Measurements from ENCODE around the gene DNAJB5.

DNAJB5 gene

DNA sequence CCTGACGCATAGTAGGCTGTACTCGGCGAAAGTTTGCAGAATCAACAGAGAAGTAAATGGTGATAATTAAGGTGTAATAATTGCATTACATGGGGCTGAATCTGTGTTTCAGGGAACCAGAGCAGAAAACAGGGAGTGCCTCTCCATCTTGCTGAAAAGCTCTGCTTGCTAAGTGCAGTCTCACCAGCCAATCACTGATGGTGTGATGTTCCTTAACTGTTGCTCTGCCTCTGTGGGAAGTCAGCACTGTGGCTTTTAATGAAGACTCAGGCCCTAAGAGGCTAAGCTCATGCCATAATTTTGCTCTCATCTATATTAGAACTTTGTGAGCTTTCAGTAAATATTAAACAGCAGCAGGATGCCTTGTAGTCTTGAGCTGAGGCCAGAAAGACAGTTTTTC, 27.0 kb upstream of the DNAJB5 start:
- Histone ChIP-seq H3K4me3 (ENCODE audit: low read depth, low read length) (no peak overlapping the region), H3K4me1 (ENCODE audit: control insufficient read depth, insufficient read depth, low read length) (peaks cover 3% of the 10 kb centered on the region), H3K36me3 (ENCODE audit: control insufficient read depth, insufficient read depth, low read length) (no peaks in the 10 kb centered on the region), H3K9ac (ENCODE audit: low read depth, low read length) (no peak overlapping the region), H3K9me3 (ENCODE audit: control insufficient read depth, insufficient read depth, low read length) (no peaks in the 10 kb centered on the region), H3K27me3 (ENCODE audit: control insufficient read depth, insufficient read depth, low read length) (peaks cover 34% of the 10 kb centered on the region)

DNA sequence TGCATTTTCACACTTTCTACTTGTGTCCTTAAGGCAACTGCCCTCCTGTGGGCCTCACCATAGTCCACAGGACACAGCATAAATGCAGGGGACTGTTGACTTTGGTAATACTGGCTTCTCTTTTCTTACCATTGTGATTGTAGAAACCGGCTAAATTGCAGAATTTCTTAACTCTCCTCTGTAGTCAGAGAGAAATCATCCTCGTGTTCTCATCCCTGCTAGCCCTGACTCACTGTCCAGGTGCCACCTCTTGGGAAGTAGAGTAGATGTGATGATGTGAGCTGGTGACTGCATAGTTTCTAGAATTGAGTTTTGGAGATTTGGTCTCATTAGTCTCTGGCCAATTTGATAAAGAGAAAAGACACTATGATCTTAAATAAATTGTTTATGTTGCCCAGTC, 26.0 kb upstream of the DNAJB5 start:
- H3K36me3 ChIP-seq (ENCODE audit: control insufficient read depth, insufficient read depth, low read length), result no peaks in the 10 kb centered on the region
- H3K27me3 ChIP-seq (ENCODE audit: control insufficient read depth, insufficient read depth, low read length), result peaks cover 30% of the 10 kb centered on the region
- H3K4me1 ChIP-seq (ENCODE audit: control insufficient read depth, insufficient read depth, low read length), result peaks cover 3% of the 10 kb centered on the region
- no peaks in the 10 kb centered on the region for H3K9me3 ChIP-seq (ENCODE audit: control insufficient read depth, insufficient read depth, low read length)
- H3K4me3 ChIP-seq (ENCODE audit: low read depth, low read length), result no peak overlapping the region
- no peak overlapping the region for H3K9ac ChIP-seq (ENCODE audit: low read depth, low read length)

DNA sequence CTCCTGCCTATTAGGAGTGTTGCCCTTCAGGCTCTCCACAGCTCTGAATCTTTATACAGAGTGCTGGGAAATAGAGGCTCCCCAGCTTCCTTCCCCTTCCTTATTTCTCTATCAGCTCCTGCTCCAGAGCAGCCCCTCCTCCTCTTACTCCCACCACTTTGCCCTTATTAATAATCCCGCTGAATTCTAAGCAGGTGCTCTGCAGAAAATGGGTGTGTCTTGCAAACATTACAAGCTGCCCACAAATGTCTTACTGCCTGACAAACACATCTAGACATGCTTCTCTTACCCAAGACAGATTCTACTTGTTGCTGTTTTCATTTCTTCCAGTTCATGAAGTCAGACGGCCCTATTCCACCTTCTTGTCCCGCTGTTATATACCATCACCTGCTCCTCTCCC, 25.1 kb upstream of the DNAJB5 start:
- Histone ChIP-seq H3K9me3 (ENCODE audit: control insufficient read depth, insufficient read depth, low read length) (no peaks in the 10 kb centered on the region), H3K4me3 (ENCODE audit: low read depth, low read length) (no peak overlapping the region), H3K36me3 (ENCODE audit: control insufficient read depth, insufficient read depth, low read length) (no peaks in the 10 kb centered on the region), H3K27me3 (ENCODE audit: control insufficient read depth, insufficient read depth, low read length) (peaks cover 21% of the 10 kb centered on the region), H3K9ac (ENCODE audit: low read depth, low read length) (no peak overlapping the region), H3K4me1 (ENCODE audit: control insufficient read depth, insufficient read depth, low read length) (peaks cover 3% of the 10 kb centered on the region)

DNA sequence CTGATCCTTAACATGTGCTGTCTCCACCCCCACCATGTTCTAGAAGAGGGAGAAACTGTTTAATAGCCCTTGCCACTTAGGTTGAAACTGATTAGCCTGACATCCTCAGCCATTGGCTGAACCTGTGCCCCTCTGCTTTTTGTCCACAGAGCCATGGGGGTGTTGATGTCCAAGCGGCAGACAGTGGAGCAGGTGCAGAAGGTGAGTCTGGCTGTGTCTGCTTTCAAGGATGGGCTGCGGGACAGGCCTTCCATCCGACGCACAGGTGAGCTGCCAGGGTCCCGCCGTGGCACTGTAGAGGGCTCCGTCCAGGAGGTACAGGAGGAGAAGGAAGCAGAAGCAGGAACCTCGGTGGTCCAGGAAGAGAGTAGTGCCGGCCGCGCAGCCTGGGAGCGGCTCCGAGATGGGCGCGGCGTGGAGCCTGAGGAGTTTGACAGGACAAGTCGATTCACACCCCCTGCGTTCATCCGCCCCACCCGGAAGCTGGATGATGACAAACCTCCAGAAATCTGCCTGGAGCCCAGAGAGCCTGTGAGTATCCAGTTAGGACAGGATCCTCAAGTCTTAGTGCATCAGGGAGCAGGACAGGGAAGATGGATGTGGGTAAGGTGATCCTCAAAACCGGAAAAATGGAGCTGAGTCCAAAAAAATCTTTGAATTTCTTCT, 18.3 kb upstream of the DNAJB5 start:
- H3K9me3 ChIP-seq (ENCODE audit: control insufficient read depth, insufficient read depth, low read length), result no peaks in the 10 kb centered on the region
- no peak overlapping the region for H3K4me3 ChIP-seq (ENCODE audit: low read depth, low read length)
- no peaks in the 10 kb centered on the region for H3K36me3 ChIP-seq (ENCODE audit: control insufficient read depth, insufficient read depth, low read length)
- no peak overlapping the region for H3K9ac ChIP-seq (ENCODE audit: low read depth, low read length)
- no peaks in the 10 kb centered on the region for H3K27me3 ChIP-seq (ENCODE audit: control insufficient read depth, insufficient read depth, low read length)
- H3K4me1 ChIP-seq (ENCODE audit: control insufficient read depth, insufficient read depth, low read length), result peaks cover 4% of the 10 kb centered on the region

DNA sequence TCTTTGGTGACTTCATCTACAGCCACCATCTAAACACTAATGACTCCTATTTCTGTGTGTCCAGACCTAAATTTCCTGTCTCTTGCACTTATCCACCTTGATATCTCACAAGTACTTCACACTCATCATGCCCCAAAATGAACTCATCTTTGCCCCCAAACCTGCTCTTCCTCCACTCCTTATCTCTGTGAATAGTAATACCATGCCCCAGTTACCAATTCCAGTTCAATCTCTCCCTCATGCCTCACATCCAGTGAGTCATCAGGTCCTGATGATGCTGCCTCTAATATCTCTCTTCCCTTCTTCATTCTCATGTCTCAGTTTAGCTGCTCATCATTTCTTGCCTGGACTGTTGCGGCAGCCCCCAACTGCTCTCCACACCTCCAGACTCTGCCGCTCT, 14.9 kb upstream of the DNAJB5 start:
- Histone ChIP-seq H3K4me3 (ENCODE audit: low read depth, low read length) (no peak overlapping the region), H3K36me3 (ENCODE audit: control insufficient read depth, insufficient read depth, low read length) (no peaks in the 10 kb centered on the region), H3K27me3 (ENCODE audit: control insufficient read depth, insufficient read depth, low read length) (peaks cover 2% of the 10 kb centered on the region), H3K9ac (ENCODE audit: low read depth, low read length) (no peak overlapping the region), H3K4me1 (ENCODE audit: control insufficient read depth, insufficient read depth, low read length) (peaks cover 4% of the 10 kb centered on the region), H3K9me3 (ENCODE audit: control insufficient read depth, insufficient read depth, low read length) (no peaks in the 10 kb centered on the region)

DNA sequence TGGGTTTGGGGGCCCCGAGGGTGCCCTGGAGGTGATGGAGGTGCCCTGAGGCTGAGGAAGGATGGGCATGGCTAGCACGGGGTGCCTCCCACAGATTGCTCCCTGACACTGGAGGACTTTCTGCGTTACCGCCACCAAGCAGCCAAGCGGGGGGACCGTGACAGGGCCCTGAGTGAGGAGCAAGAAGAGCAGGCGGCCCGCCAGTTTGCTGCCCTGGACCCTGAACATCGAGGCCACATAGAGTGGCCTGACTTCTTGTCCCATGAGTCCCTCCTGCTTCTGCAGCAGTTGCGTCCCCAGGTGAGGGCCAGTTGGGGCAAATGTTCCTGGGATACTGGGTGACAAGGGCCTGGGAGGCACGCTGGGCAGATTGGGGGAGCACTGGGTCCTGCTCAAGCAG, 13.1 kb upstream of the DNAJB5 start:
- Histone ChIP-seq H3K27me3 (ENCODE audit: control insufficient read depth, insufficient read depth, low read length) (peaks cover 2% of the 10 kb centered on the region), H3K36me3 (ENCODE audit: control insufficient read depth, insufficient read depth, low read length) (no peaks in the 10 kb centered on the region), H3K9ac (ENCODE audit: low read depth, low read length) (no peak overlapping the region), H3K4me1 (ENCODE audit: control insufficient read depth, insufficient read depth, low read length) (peaks cover 4% of the 10 kb centered on the region), H3K9me3 (ENCODE audit: control insufficient read depth, insufficient read depth, low read length) (no peaks in the 10 kb centered on the region), H3K4me3 (ENCODE audit: low read depth, low read length) (no peak overlapping the region)

DNA sequence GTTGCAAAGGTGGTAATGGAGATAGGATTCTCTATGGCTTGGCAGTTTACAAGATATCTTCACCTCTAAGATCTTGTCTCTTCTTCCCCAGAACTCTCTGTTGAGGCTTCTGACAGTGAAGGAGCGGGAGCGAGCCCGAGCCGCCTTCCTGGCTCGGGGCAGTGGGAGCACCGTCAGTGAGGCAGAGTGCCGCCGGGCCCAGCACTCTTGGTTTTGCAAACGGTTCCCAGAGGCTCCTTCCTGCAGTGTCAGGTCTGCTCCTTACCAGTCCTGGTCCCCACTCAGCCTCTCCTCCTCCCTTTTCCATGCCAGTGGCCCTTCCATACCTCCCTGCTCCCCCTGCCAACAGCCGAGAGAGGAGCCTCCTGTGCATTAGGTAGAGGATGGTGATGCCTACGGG, 12.6 kb upstream of the DNAJB5 start:
- Histone ChIP-seq H3K36me3 (ENCODE audit: control insufficient read depth, insufficient read depth, low read length) (no peaks in the 10 kb centered on the region), H3K4me1 (ENCODE audit: control insufficient read depth, insufficient read depth, low read length) (peaks cover 4% of the 10 kb centered on the region), H3K9ac (ENCODE audit: low read depth, low read length) (no peak overlapping the region), H3K4me3 (ENCODE audit: low read depth, low read length) (no peak overlapping the region), H3K27me3 (ENCODE audit: control insufficient read depth, insufficient read depth, low read length) (peaks cover 2% of the 10 kb centered on the region), H3K9me3 (ENCODE audit: control insufficient read depth, insufficient read depth, low read length) (no peaks in the 10 kb centered on the region)

DNA sequence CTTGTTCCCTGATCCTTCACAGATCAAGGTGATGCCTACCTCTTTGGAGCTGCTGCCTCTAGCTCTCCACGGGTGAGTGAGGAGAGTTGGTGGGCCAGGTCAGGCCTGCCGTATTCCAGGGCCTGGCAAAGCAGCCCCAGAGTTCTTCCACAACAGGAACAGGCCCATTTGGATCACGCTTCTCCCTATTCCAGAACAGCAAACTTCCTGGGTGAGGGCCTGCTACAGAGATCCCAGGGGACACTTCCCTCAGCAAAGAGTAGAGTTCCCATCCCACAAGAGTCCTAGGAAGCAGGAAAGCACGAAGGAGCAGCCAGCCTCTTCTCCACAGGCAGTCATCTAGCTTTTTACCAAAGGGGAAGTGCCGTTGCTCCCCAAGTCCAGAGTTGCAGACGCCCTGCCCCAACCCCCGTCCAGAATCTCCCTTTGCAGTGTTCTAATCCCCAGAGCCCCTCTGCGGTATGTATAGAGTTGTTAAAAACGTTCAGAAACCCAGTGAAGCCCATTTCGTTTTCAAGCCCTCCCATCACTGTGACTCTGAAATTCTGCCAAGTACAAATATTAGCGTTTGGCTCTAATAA, 9.3 kb upstream of the DNAJB5 start:
- Histone ChIP-seq H3K9ac (ENCODE audit: low read depth, low read length) (no peak overlapping the region), H3K27me3 (ENCODE audit: control insufficient read depth, insufficient read depth, low read length) (peaks cover 2% of the 10 kb centered on the region), H3K9me3 (ENCODE audit: control insufficient read depth, insufficient read depth, low read length) (no peaks in the 10 kb centered on the region), H3K4me1 (ENCODE audit: control insufficient read depth, insufficient read depth, low read length) (peaks cover 4% of the 10 kb centered on the region), H3K4me3 (ENCODE audit: low read depth, low read length) (no peak overlapping the region), H3K36me3 (ENCODE audit: control insufficient read depth, insufficient read depth, low read length) (no peaks in the 10 kb centered on the region)

DNA sequence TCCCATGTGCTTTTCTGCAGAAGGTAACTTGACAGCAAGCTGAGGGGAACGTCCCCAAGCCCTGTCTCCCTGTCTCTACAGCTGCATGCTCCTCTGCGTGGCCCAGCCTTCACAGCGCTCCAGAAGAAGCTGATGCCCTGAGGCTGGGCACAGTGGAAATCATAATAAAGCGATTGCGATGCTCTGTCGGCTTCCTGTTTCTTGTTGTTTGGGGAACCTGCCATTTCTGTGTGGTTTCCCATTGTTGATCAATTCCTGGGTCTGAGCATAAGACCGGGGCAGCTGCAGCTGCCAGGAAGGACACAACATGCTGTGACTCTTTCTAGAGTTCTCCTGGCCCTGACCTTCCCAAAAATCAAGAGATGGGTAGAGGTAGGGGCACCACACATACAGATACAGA, 7.2 kb upstream of the DNAJB5 start:
- no peaks in the 10 kb centered on the region for H3K36me3 ChIP-seq (ENCODE audit: control insufficient read depth, insufficient read depth, low read length)
- no peak overlapping the region for H3K4me3 ChIP-seq (ENCODE audit: low read depth, low read length)
- no peak overlapping the region for H3K9ac ChIP-seq (ENCODE audit: low read depth, low read length)
- H3K27me3 ChIP-seq (ENCODE audit: control insufficient read depth, insufficient read depth, low read length), result peaks cover 4% of the 10 kb centered on the region
- H3K9me3 ChIP-seq (ENCODE audit: control insufficient read depth, insufficient read depth, low read length), result no peaks in the 10 kb centered on the region
- peaks cover 12% of the 10 kb centered on the region for H3K4me1 ChIP-seq (ENCODE audit: control insufficient read depth, insufficient read depth, low read length)

DNA sequence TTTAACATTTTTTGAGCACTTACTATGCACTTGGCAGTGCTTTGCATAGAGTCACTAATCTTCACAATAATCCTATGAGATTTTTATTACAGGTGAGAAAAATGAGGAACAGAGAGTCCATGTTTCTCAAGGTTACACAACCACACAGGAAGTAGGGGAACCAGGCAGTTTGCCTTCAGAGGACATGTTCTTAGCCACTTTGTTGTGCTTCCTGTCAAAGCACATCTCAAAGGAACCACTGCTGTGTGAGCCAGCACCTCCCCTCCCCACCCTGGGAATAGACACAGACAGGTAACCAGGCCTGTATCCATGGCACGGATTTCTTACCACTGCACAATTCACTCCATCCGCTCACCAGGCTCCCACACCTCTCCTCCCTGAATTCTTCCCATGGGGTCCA, 6.3 kb upstream of the DNAJB5 start:
- Histone ChIP-seq H3K36me3 (ENCODE audit: control insufficient read depth, insufficient read depth, low read length) (no peaks in the 10 kb centered on the region), H3K4me3 (ENCODE audit: low read depth, low read length) (no peak overlapping the region), H3K27me3 (ENCODE audit: control insufficient read depth, insufficient read depth, low read length) (peaks cover 2% of the 10 kb centered on the region), H3K9me3 (ENCODE audit: control insufficient read depth, insufficient read depth, low read length) (no peaks in the 10 kb centered on the region), H3K4me1 (ENCODE audit: control insufficient read depth, insufficient read depth, low read length) (peaks cover 12% of the 10 kb centered on the region), H3K9ac (ENCODE audit: low read depth, low read length) (no peak overlapping the region)

DNA sequence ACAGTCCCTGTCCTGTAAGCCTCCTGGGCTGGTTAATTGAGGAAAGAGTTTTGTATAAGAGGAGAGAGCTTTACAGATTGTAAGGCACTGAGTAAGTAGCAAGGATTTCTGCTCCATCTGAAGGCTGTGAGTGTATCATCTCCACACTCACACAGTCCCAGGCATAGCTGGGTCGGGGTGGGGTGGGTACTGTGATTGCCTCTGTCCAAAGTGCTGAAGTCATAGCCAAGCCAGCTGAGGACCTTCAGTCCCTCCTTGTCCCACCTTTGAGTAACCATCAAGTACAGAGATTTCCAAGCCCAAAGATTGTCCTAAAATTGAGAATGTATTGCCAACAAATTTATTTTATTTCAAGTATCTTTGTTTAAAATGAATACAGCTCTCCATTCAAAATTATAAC, 5.5 kb upstream of the DNAJB5 start:
- Histone ChIP-seq H3K9me3 (ENCODE audit: control insufficient read depth, insufficient read depth, low read length) (no peaks in the 10 kb centered on the region), H3K4me3 (ENCODE audit: low read depth, low read length) (no peak overlapping the region), H3K4me1 (ENCODE audit: control insufficient read depth, insufficient read depth, low read length) (peaks cover 12% of the 10 kb centered on the region), H3K27me3 (ENCODE audit: control insufficient read depth, insufficient read depth, low read length) (peaks cover 2% of the 10 kb centered on the region), H3K9ac (ENCODE audit: low read depth, low read length) (no peak overlapping the region), H3K36me3 (ENCODE audit: control insufficient read depth, insufficient read depth, low read length) (no peaks in the 10 kb centered on the region)

DNA sequence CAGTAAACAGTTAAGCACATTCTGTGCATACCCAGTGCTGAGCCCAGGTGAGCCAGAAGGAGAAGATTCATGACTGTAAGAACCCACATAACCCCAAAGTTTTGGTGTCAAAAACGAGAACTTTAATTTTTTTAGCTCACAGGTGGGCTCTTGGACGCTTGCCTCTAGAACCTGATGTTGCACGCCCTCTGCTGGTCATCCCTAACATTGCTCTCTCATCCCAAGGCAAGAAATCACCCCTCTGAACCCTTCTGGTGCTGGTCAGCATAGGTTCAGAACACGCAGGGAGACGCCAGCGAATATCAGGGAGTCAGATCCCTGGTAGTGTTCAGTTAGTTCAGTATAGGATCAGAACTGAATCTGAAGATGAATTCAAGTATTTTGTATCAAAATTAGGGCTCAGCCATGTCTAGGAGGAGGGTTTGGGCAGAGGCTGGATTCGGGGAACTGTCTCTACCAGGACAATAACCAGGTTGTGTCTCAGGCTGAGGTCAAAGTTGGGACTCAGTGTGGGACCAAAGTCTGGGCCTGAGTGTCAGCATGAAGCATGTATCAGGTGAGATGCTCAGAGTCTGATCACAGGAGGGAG, 4.1 kb upstream of the DNAJB5 start:
- peaks cover 2% of the 10 kb centered on the region for H3K27me3 ChIP-seq (ENCODE audit: control insufficient read depth, insufficient read depth, low read length)
- H3K36me3 ChIP-seq (ENCODE audit: control insufficient read depth, insufficient read depth, low read length), result no peaks in the 10 kb centered on the region
- no peak overlapping the region for H3K4me3 ChIP-seq (ENCODE audit: low read depth, low read length)
- H3K9ac ChIP-seq (ENCODE audit: low read depth, low read length), result no peak overlapping the region
- H3K9me3 ChIP-seq (ENCODE audit: control insufficient read depth, insufficient read depth, low read length), result no peaks in the 10 kb centered on the region
- peaks cover 12% of the 10 kb centered on the region for H3K4me1 ChIP-seq (ENCODE audit: control insufficient read depth, insufficient read depth, low read length)
